IPS-NIHi7 (cell line): ENCODE data around the gene ANGPTL8.

Experiments used
- DNase-seq: peaks from one replicate; pipeline ENCODE4 v3.0.0; 2012; ENCODE audit warnings: mixed read lengths; ENCODE audit errors: extremely low spot score

The ANGPTL8 gene

GRCh38 chr19:11261431-11261970 is 22.1 kb downstream of the ANGPTL8 start:
- DNase-seq = peak; percentile 46

DNA sequence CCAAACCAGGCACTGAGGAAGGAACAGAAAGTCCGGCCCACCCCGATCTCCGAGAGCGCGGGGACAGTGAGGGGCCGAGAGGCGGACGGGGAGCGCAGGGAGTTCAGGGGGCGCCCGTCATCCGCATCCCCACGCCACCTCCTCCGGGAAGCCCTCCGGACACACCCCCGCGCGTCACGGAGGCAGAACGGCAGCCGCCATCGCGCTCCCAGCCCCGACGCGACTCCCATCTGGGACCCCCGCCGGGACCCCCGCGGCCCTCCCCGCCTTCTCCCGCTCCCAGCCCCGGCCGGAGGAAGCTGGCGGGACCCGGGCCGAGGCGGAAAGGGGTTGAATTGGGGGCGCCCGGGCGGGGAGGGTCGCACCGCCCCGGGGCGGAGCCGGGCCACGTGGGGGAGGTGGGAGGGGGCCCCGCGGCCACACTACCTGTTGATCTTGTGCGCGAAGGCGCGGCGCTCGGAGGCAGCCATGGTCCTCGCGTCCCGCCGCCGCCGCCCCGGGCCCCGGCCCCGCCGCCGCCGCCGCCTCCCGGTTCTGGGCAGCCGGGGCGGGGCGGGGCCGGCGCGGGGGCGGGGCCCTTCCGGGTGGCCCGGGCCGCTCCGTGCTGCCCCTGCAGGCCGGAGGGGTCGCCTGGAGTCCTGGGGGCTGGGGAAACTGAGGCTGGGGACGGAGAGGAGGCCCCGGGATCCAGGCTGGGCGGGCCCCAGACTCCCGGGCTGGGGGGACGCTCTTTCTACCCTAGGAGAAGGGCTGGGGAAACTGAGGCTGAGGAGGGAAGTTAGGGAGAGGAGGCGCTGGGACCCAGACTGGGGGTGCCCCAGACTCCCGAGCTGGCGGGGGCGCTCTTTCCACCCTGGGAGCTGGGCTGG is 22.8 kb downstream of the ANGPTL8 start, which contains the start of gene DOCK6:
Gene DOCK6 (minus strand): TSS at position 554 of the 869 bp plus-strand sequence. CDS start 84 bp downstream, at position 470.
- peak; percentile 81 for DNase-seq

DNA sequence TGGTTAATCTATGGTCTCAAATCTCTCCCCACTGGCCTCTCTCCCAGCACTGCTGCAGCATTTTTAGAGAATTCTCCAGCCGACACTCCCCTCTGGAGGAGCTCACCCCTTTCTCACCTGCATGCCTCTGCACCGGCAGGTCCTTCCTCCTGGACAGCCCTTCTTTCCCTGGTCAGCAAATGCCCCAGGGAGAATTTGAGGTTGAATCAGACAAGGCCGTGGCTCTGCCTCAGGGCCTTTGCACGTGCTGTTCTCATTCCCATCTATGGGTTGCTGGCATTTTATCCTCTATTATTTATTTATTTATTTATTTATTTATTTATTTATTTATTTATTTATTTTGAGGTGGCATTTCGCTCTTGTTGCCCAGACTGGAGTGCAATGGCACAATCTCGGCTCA is 24.3 kb downstream of the ANGPTL8 start:
- DNase-seq = no peak

DNA sequence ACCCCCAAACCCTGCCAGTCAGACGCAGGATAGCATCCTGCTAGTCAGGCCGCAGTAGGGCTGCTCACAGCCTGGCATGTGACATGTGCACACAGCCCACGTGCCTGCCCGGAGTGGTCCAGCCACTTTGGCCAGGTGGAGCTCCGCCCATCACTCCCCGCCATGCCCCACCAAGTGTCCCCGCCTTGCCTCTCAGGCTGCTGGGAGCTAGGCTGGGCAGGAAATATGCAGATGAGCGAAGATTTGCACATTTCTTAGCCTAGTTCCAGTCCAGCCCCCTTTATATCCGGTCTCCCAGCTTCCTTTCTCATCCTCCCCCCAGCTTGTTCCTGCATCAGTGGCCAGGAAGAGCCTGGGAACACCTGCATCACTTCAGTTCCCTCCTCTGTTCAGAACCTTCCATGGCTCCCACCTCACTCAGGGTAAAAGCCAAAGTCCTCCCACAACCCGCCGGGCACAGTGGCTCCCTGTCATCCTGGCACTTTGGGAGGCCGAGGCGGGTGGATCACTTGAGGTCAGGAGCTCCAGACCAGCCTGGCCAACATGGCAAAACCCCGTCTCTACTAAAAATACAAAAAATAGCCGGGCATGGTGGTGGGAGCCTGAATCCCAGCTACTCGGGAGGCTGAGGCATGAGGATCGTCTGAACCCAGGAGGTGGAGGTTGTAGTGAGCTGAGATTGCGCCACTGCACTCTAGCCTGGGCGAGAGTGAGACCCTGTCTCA is 25.2 kb downstream of the ANGPTL8 start:
- DNase-seq = peak; percentile 67

- no peak for DNase-seq
These were observed 25.9 kb downstream of the ANGPTL8 start for GRCh38 chr19:11265177-11265784.

GRCh38 chr19:11265785-11266236 is 26.4 kb downstream of the ANGPTL8 start:
- no peak for DNase-seq

DNA sequence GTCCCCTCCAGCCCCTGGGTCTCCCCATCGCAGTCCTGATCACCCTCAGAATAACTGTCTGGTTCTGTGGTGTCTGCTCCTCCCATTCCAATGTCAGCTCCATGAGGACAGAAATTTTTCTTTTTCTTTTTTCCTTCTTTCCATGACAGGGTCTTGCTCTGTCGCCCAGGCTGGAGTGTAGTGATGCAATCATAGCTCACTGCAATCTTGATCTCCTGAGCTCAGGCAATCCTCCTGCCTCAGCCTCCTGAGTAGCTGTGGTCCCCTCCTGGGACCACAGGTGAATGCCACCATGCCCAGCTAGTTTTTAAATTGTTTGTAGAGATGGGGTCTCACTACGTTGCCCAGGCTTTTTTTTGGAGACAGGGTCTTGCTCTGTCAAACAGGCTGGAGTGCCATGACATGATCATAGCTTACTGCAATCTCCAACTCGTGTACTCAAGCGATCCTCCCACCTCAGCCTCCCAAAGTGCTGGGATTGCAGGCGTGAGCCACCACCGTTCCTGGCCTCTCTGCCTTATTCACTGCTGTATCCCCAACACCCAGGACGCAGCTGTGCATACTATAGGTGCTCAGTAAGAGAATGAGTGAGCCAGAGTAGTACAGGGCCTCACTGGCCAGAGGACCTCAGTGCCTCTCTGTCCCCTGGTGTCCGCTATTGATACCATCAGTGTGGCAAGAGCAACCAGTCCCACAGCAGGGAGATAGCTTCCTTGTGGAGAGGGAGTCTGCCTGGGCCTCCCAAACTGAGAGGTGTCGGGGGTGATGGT is 28.1 kb downstream of the ANGPTL8 start:
- DNase-seq = no peak

DNA sequence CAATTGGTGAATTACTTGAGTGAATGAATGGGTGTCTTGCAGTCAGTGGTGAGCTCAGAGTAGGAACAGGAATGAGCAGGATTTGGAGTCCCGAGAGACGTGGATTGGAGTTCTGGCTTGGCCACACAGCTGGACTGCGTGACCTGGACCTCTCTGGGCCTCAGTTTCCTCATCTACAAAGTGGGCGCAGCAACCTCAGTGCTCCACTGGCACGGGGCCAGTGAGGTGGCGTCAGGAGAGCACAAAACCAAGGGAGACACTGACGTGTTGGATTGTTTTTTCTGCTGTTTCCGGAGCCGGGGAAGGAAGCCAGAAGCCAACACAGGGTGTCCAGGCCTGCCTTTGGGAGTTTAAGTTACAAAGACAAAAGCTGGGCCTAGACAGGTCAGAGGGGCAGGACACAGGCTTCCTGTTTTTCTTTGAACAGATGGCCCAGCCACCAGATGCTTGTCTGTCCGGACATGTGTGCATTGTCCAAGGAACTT is 29.4 kb downstream of the ANGPTL8 start:
- no peak for DNase-seq

DNA sequence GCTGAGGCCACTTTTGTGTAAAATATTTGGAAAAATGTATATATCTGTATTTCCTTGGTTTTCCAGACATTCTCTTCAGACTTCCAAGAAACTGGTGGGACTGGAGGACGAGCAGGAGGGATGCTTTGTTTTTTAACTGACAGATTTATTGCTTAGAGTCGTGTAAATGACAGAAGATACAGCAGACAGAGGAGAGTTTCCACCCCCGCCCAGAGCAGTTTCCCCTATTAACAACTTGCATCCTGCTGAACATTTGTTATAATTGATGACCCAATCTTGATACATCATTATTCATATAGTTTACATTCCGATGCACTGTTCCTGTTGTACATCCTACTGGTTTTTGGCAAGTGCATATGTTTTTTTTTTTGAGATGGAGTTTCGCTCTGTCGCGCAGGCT is 30.0 kb downstream of the ANGPTL8 start:
- DNase-seq = no peak

DNA sequence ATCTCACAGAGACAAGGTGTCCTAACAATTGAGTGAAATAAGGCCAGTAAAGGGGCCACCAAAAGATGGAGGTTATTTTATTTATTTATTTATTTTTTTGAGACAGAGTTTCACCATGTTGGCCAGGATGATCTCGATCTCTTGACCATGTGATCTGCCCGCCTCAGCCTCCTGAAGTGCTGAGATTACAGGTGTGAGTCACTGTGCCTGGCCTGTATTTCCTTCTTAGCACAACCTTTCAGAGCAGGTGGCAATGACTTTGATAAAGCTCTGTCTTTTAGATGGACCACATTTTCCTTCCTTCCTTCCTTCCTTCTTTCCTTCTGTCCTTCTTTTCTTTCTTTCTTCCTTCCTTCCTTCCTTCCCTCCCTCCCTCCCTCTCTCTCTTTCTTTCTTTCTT is 33.9 kb downstream of the ANGPTL8 start:
- no peak for DNase-seq

DNA sequence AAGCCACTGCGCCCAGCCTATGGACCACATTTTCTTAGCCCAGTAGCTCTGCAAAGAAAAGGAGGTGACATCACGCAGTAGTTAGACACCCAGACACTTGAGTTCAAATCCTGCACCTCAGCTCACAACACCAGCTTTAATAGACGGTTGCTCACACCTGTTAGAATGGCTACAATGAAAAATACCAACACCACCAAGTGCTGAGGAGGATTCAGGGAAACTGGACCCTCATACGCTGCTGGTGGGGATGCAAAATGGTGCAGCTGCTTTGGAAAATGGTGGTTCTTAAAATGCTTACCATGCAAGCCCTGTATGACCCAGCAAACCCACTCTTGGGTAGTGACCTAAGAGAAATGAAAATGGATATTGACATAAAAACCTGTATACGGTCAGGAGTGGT is 34.6 kb downstream of the ANGPTL8 start:
- no peak for DNase-seq

DNA sequence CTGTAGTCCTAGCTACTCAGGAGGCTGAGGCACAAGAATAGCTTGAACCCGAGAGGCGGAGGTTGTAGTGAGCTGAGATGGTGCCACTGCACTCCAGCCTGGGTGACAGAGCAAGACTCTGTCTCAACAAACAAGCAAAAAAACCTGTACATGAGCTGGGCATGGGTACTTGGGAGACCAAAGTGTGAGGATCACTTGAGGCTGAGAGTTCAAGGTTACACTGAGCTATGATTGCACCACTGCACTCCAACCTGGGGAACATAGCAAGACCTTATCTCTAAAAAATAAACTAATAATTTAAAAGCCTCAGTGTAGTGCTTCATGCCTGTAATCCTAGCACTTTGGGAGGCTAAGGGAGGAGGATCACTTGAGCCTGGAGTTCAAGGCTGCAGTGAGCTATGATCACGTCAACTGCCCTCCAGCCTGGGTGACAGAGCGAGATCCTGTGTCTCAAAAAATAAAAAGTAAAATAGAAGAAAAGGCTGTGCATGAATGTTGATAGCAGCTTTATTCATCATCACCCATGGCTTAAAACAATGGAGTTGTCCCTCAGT is 35.2 kb downstream of the ANGPTL8 start:
- DNase-seq = no peak

GRCh38 chr19:11278670-11279069 is 39.3 kb downstream of the ANGPTL8 start:
- no peak for DNase-seq

DNA sequence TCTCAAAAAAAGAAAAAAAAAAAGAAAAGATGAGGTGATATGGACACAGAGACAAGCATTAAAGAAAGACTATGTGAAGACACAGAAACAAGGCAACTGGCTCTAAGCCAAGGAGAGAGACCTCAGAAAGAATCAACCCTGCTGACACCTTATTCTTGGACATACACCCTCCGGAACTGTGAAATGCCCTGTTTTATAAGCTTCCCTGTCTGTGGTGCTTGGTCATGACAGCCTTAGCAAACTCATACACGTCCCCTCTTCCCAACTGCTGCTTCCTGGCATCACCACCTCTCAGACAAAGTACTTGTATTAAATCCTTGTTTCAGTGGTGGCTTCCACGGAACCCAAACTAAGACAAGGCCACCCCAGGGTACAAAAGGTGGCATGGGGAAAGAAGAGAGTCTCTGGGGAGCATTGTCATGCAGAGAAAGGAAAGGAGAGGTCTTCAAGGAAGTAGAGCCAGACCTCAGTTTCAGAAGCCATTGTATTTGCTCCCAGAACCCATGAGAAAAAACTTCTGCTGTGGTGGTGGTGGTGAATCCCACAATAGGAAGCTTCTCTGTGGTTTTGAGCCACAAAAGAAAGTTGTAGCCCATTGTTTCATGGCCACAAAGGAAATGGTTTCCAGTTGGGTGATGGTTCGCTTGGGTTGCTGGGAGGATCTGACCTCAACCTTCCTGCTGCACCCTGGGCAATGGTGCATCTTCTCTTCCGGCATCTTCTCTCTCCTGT is 40.3 kb downstream of the ANGPTL8 start:
- no peak for DNase-seq

DNA sequence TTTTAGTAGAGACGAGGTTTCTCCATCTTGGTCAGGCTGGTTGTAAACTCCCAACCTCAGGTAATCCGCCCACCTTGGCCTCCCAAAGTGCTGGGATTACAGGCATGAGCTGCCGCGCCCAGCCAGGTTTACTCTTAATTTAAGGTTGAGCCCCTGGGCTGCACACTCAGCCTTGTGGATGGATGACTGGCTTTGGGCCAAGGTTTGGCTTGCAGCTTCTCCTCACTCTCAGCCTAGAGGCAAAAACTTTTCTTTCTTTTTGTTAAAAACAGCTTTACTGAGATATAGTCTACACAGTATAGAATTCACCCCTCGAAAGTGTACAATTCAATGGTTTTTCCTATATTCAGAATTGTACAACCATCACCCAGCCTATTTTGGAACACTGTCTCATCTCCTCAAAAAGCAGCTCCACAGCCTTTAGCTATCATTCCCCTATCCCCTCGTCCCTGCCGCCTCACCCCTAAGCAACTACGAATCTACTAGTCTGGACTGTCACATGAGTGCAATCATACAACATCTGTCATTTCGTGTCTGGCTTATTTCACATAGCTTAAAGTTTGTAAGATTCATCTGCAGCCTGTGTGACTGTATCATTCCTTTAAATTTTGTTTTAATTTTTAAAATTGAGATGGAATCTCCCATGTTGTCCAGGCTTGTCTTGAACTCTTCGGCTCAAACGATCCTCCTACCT is 42.1 kb downstream of the ANGPTL8 start:
- DNase-seq = no peak

GRCh38 chr19:11284515-11284914 is 45.1 kb downstream of the ANGPTL8 start:
- no peak for DNase-seq

- DNase-seq = no peak
These were observed 47.0 kb downstream of the ANGPTL8 start for GRCh38 chr19:11286312-11286974.

- DNase-seq = no peak
These were observed 48.9 kb downstream of the ANGPTL8 start for GRCh38 chr19:11288349-11288748.

- DNase-seq = no peak
These were observed 50.8 kb downstream of the ANGPTL8 start for GRCh38 chr19:11290256-11290655.
